Activated naive CD4-positive, alpha-beta T cell treated with anti-CD3 and anti-CD28 coated beads for 36 hours (primary cell): Measurements from ENCODE around the gene SEH1L. TPM values are rescaled to one million over a fixed set of nuclear protein-coding genes. Genes with fewer than 3 reads are reported as not detected.
A peak's percentile ranks its signal among the peaks of the same experiment; 100 is the strongest.
"Not testable (repeated sequence)": the region's sequence is repeated elsewhere in the genome, so short reads cannot be mapped to it uniquely, and the experiment has no call there.

ENCODE experiments used
- CTCF ChIA-PET: fragments of 350-600 bp; sonication (Branson Sonifier 250); formaldehyde crosslinking; loops from one replicate; lab custom pipeline; 2021; ENCODE audit warnings: antibody characterized with exemption; lab: Charles Lee
- DNase-seq: peaks from one replicate; pipeline ENCODE4 v3.0.0-alpha.2; 2020
- H3K27ac Mint-ChIP-seq: one replicate; pipeline ENCODE4 v1.8.0; 2021; ENCODE audit warnings: mild to moderate bottlenecking, mixed read lengths
- H3K27me3 Mint-ChIP-seq: one replicate; pipeline ENCODE4 v1.8.0; 2021; ENCODE audit warnings: low read depth, mixed read lengths
- H3K36me3 Mint-ChIP-seq: one replicate; pipeline ENCODE4 v1.8.0; 2021; ENCODE audit warnings: low read depth, mixed read lengths
- H3K4me1 Mint-ChIP-seq: one replicate; pipeline ENCODE4 v1.8.0; 2021; ENCODE audit warnings: low read depth, mixed read lengths
- H3K4me3 Mint-ChIP-seq: one replicate; pipeline ENCODE4 v1.8.0; 2021; ENCODE audit warnings: mild to moderate bottlenecking, moderate library complexity, mixed read lengths
- H3K9me3 Mint-ChIP-seq: one replicate; pipeline ENCODE4 v1.8.0; 2021; ENCODE audit warnings: mixed read lengths
- intact Hi-C: fragments of 100-400 bp; cut with micrococcal nuclease; formaldehyde crosslinking; loops from one replicate; pipeline ENCODE4 v1.15.1; 2023
- total RNA-seq, 2 experiments: library from RNA; stranded (reverse); gene quantifications; one replicate each; pipeline ENCODE4 v1.2.3, GENCODE V29; 2021

Gene SEH1L
- 10 to 100 TPM; 82.6 to 85.4 TPM for total RNA-seq

GRCh38 chr18:12947285-12948049 is at the start of gene SEH1L:
Gene SEH1L, plus strand, starts transcription at chr18:12948011. Its CDS starts 111 bp downstream, at chr18:12948122.
- H3K4me3 Mint-ChIP-seq: peak within 1 kb of the TSS; percentile 99
- intact Hi-C loops: loop anchor here (1.0 to 5.0 kb wide), 13 partner anchors 44 to 1095 kb away; partner anchors contain the start of genes AFG3L2, CEP192, CEP76 and CHMP1B
- H3K4me1 Mint-ChIP-seq: peaks cover 40% of the 10 kb centered on the region
- peaks cover 24% of the 10 kb centered on the region for H3K36me3 Mint-ChIP-seq
- DNase-seq: peak; percentile 100
- no peaks in the 10 kb centered on the region for H3K27me3 Mint-ChIP-seq
- H3K27ac Mint-ChIP-seq: peak within 1 kb of the TSS; percentile 97
- peaks cover 1% of the 10 kb centered on the region for H3K9me3 Mint-ChIP-seq
- CTCF ChIA-PET: interaction anchor here (1.0 to 2.1 kb wide), 2 partner anchors 54 to 212 kb away, joined by 3 to 5 read pairs; no protein-coding TSS in a partner anchor

- H3K27ac Mint-ChIP-seq, intact Hi-C loops, H3K4me1 Mint-ChIP-seq, H3K4me3 Mint-ChIP-seq, DNase-seq, H3K27me3 Mint-ChIP-seq, H3K36me3 Mint-ChIP-seq, H3K9me3 Mint-ChIP-seq: not testable (repeated sequence)
- CTCF ChIA-PET: interaction anchor here (3.3 kb wide), 1 partner anchor 15 kb away, joined by 12 read pairs; no protein-coding TSS in a partner anchor
Observed at GRCh38 chr18:12901208-12901607, 46.6 kb upstream of the SEH1L start.

GRCh38 chr18:12904012-12904516 is 43.7 kb upstream of the SEH1L start:
- Mint-ChIP-seq H3K4me1 (peaks cover 4% of the 10 kb centered on the region), H3K9me3 (no peaks in the 10 kb centered on the region), H3K36me3 (no peaks in the 10 kb centered on the region), H3K27me3 (no peaks in the 10 kb centered on the region), H3K27ac (peak overlapping the region; percentile 26), H3K4me3 (no peak overlapping the region)
- CTCF ChIA-PET: interaction anchor here (0.9 to 3.3 kb wide), 3 partner anchors 10 to 87 kb away, joined by 3 to 19 read pairs (median 12); no protein-coding TSS in a partner anchor
- DNase-seq: peak; percentile 68
- intact Hi-C loops: no loop called here

GRCh38 chr18:12906119-12906518 is 41.7 kb upstream of the SEH1L start:
- intact Hi-C loops: no loop called here
- no peak overlapping the region for H3K4me3 Mint-ChIP-seq

GRCh38 chr18:12906773-12907172 is 41.0 kb upstream of the SEH1L start:
- H3K27ac Mint-ChIP-seq: no peak overlapping the region
- H3K27me3 Mint-ChIP-seq: no peaks in the 10 kb centered on the region
- H3K9me3 Mint-ChIP-seq: no peaks in the 10 kb centered on the region
- no peaks in the 10 kb centered on the region for H3K36me3 Mint-ChIP-seq
- CTCF ChIA-PET: no interaction called here
- DNase-seq: no peak
- intact Hi-C loops: no loop called here
- peaks cover 9% of the 10 kb centered on the region for H3K4me1 Mint-ChIP-seq
- H3K4me3 Mint-ChIP-seq: no peak overlapping the region

More at GRCh38 chr18:12906119-12906518, 41.7 kb upstream of the SEH1L start:
- Mint-ChIP-seq H3K9me3 (no peaks in the 10 kb centered on the region), H3K27ac (no peak overlapping the region), H3K27me3 (no peaks in the 10 kb centered on the region), H3K4me1 (peaks cover 7% of the 10 kb centered on the region), H3K36me3 (no peaks in the 10 kb centered on the region)
- DNase-seq: no peak
- CTCF ChIA-PET: no interaction called here

- Mint-ChIP-seq H3K9me3 (no peaks in the 10 kb centered on the region), H3K27me3 (no peaks in the 10 kb centered on the region), H3K4me3 (no peak overlapping the region), H3K27ac (no peak overlapping the region), H3K36me3 (no peaks in the 10 kb centered on the region), H3K4me1 (peaks cover 9% of the 10 kb centered on the region)
- intact Hi-C loops: no loop called here
- DNase-seq: no peak
- CTCF ChIA-PET: no interaction called here
Observed at GRCh38 chr18:12907258-12907925, 40.4 kb upstream of the SEH1L start.

- intact Hi-C loops: no loop called here
- H3K27me3 Mint-ChIP-seq: no peaks in the 10 kb centered on the region
- peaks cover 2% of the 10 kb centered on the region for H3K36me3 Mint-ChIP-seq
- H3K4me1 Mint-ChIP-seq: peaks cover 9% of the 10 kb centered on the region
- H3K4me3 Mint-ChIP-seq: no peak overlapping the region
- H3K27ac Mint-ChIP-seq: no peak overlapping the region
- CTCF ChIA-PET: no interaction called here
- no peak for DNase-seq
- H3K9me3 Mint-ChIP-seq: peaks cover 10% of the 10 kb centered on the region
Observed at GRCh38 chr18:12908706-12909105, 39.1 kb upstream of the SEH1L start.

- peak overlapping the region; percentile 49 for H3K4me3 Mint-ChIP-seq
- no peaks in the 10 kb centered on the region for H3K27me3 Mint-ChIP-seq
- CTCF ChIA-PET: no interaction called here
- H3K36me3 Mint-ChIP-seq: peaks cover 2% of the 10 kb centered on the region
- DNase-seq: peak; percentile 60
- H3K9me3 Mint-ChIP-seq: peaks cover 14% of the 10 kb centered on the region
- H3K27ac Mint-ChIP-seq: no peak overlapping the region
- intact Hi-C loops: no loop called here
- peaks cover 5% of the 10 kb centered on the region for H3K4me1 Mint-ChIP-seq
Observed at GRCh38 chr18:12911025-12911928, 36.5 kb upstream of the SEH1L start.

- H3K27me3 Mint-ChIP-seq: no peaks in the 10 kb centered on the region
Observed at GRCh38 chr18:12911929-12912703, 35.7 kb upstream of the SEH1L start.

GRCh38 chr18:12921178-12921577 is 26.6 kb upstream of the SEH1L start:
- Mint-ChIP-seq H3K4me1 (peaks cover 4% of the 10 kb centered on the region), H3K27ac (no peak overlapping the region), H3K9me3 (no peaks in the 10 kb centered on the region), H3K4me3 (no peak overlapping the region), H3K36me3 (no peaks in the 10 kb centered on the region), H3K27me3 (no peaks in the 10 kb centered on the region)
- DNase-seq: peak; percentile 32
- intact Hi-C loops: no loop called here
- CTCF ChIA-PET: interaction anchor here (1.2 to 6.2 kb wide), 2 partner anchors 13 to 239 kb away, joined by 3 to 31 read pairs; no protein-coding TSS in a partner anchor

More at GRCh38 chr18:12911929-12912703, 35.7 kb upstream of the SEH1L start:
- no peak overlapping the region for H3K27ac Mint-ChIP-seq
- H3K9me3 Mint-ChIP-seq: peaks cover 14% of the 10 kb centered on the region
- H3K4me3 Mint-ChIP-seq: no peak overlapping the region
- peaks cover 2% of the 10 kb centered on the region for H3K36me3 Mint-ChIP-seq
- peaks cover 5% of the 10 kb centered on the region for H3K4me1 Mint-ChIP-seq
- CTCF ChIA-PET: no interaction called here
- DNase-seq: no peak
- intact Hi-C loops: no loop called here

- intact Hi-C loops: no loop called here
- DNase-seq: no peak
- no peaks in the 10 kb centered on the region for H3K36me3 Mint-ChIP-seq
- CTCF ChIA-PET: interaction anchor here (0.7 to 6.2 kb wide), 3 partner anchors 12 to 177 kb away, joined by 3 to 31 read pairs (median 4); no protein-coding TSS in a partner anchor
- no peaks in the 10 kb centered on the region for H3K9me3 Mint-ChIP-seq
- no peaks in the 10 kb centered on the region for H3K27me3 Mint-ChIP-seq
- no peak overlapping the region for H3K4me3 Mint-ChIP-seq
- no peak overlapping the region for H3K27ac Mint-ChIP-seq
- peaks cover 4% of the 10 kb centered on the region for H3K4me1 Mint-ChIP-seq
Observed at GRCh38 chr18:12922266-12922665, 25.5 kb upstream of the SEH1L start.
